HL-60/S4 (cell line): ENCODE data around the gene STPG1.

Experiments used
- in situ Hi-C: fragments of 300-500 bp; cut with MboI; formaldehyde crosslinking; loops from 2 replicates; pipeline ENCODE4 v1.14.3; 2022; ENCODE audit warnings: low sequenced_read_pairs

Gene STPG1

DNA sequence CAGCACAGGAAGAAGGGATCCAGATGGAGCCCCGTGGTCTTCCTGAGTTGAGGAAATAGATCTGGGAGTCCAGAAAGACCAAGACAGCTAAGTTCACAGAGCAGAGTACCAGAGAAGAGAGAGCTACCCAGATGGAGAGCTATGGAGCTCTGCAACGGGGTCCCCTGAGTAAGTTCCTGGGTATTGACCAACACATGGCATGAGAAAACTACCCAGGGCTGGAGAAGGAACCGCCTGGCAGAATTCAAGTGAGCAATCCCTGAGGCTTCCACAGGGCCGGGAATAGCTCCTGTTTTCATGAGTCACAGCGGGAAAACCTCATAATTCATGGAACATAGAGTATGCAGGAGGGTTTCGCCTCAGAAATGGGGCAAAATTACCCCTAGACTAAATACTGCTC is 19.7 kb downstream of the STPG1 start:
- in situ Hi-C loops: loop anchor here (5.0 kb wide), 1 partner anchor 192 kb away; no protein-coding TSS in a partner anchor

DNA sequence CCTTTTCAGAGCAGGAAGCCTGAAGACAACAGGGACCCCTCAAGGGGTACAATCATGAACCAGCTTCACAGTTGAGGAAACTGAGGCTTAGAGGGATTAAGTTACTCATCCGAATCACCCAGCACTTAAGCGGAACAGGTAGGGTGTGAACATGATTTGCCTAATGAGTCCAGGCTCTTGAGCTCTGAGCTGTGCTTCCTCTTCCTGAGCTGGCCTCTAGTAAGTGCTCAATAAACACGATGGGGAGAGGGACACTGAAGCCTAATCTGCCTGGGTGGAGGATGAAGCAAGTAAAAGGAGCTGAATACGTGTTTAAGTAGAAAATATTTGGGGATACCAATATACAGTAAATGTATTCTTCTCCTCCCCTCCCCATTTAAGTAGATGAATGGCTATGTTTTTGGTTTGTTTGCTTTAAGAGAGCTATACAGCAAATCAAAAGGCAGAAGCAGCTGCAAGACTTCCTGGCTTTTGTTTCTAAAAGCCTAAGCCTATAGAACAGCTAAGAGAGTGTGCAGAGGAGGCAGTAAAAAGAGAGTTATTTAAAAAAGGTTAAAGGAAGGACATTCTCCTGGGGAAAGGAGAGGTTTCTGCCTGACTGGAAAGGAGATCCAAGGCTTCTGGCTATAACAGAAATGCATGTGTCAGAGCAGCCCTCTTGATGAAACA is 20.5 kb downstream of the STPG1 start:
- in situ Hi-C loops: loop anchor here (5.0 kb wide), 1 partner anchor 191 kb away; no protein-coding TSS in a partner anchor

DNA sequence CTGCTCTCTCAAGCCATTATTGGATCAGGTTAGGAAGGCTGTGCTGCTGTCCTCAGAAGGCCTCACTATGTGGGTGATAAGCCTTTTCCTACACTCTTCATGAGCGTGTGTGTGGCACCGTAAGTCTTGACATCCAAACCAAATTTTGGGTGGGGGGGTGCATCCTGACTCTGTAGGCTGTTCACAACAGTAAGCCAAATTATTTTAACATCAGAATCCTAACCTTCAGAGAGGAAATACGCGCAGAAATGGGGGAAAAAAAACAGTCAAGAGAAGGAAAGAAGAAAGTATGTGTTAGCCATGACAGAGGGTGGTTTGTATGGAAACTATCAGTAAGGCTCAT is 21.0 kb downstream of the STPG1 start:
- in situ Hi-C loops: loop anchor here (5.0 kb wide), 1 partner anchor 190 kb away; no protein-coding TSS in a partner anchor

DNA sequence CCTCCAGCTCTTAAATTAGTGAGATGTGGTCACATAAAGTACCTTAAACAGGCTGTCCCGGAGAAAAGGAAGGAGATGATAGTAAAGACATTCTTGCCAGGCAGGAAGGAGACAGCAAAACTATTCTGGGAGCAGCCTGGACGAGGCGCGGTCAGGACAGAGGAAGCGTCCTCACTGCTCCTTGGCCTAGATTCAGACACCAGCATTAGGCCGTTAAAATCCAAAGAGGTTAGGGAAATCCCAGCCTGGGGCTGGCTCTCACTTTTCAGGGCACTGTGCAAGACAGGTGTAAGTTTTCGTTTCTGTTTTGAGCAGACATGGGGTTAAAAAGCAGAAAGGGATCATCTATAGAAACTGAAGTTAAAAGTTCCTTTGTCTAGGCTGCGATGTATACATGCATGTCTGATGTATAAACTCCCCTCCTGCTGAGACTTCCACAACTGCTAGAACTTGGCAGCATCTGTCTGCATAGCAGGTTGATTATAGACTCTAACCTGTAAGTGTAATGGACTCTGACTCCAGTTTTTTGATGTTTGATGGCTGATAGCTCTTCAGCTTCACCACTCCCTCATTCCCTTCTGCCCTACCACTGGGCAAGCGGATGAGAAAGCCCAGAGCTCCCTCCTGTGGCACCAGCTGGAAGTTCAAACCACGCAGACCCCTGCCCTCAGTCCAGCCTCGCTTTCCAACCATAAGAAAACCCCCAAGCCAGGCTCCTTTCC is 21.5 kb downstream of the STPG1 start:
- in situ Hi-C loops: loop anchor here (5.0 kb wide), 1 partner anchor 190 kb away; no protein-coding TSS in a partner anchor

- in situ Hi-C loops: loop anchor here (5.0 kb wide), 1 partner anchor 189 kb away; no protein-coding TSS in a partner anchor
These were observed 22.4 kb downstream of the STPG1 start for GRCh38 chr1:24390924-24391782.

DNA sequence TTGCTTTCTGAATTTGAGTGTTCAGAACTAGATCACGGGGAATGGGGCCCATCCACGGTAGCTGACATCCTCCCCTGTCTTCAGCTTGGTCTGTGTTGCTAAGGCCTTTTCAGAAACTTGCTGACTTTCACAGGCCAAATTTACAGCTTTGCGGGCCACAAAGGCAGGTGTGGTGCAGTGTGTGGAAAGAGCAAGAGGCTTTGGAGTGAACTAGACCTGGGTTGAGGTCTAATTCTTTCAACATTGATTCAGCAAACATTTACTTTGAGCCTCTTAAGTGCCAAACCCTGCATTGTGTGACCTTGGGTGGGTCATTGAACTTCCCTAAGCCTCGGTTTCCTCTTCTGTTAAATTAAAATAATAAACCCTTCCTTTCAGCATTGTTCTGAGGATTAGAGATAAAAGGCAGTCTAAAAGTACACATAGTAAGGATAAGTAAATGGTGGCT is 24.3 kb downstream of the STPG1 start:
- in situ Hi-C loops: no loop called here

DNA sequence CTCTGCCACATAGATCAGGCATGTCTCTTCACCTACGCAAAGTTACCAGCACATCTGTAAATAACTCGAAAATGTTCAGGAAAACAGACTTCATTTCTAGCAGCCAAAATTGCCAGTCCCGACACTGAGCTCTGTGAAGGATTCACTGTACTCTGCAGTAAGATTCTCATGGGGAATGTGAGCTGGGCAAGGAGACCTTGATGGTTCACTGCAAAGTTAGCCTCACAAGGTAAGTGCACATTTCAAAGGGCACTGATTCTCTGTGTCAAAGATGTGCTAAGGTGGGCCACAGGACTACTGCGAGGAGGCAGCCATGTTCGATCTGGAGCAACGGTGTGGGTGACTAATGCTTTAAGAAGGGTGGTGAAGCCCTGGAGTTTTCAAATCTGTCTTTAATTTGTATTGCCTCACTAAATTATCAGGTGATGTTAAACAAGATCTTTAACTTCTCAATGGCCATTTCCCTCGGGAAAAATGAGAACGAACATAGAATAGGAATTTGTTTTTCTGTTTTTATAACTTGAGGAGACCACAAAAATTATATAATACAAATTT is 25.2 kb downstream of the STPG1 start:
- in situ Hi-C loops: no loop called here

GRCh38 chr1:24387636-24388175 is 25.9 kb downstream of the STPG1 start:
- in situ Hi-C loops: no loop called here

DNA sequence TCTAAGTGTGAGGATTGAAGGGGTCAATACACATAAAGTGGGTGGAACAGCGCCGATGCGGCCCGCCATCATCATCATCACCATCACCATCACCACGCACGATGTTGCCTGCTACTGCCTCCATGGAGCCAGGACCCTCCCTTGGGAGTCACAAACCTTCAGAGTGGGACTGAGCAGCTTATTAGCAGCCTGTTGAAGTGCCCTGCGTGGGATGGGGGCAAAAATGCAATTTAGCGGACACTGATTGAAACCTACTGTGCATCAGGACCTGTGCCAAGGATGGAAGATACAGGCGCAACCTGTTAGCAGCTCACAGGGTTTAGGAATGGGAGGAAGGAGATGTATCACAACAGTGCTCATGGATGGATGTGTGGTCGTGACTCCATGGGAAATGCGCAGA is 26.7 kb downstream of the STPG1 start:
- in situ Hi-C loops: no loop called here

DNA sequence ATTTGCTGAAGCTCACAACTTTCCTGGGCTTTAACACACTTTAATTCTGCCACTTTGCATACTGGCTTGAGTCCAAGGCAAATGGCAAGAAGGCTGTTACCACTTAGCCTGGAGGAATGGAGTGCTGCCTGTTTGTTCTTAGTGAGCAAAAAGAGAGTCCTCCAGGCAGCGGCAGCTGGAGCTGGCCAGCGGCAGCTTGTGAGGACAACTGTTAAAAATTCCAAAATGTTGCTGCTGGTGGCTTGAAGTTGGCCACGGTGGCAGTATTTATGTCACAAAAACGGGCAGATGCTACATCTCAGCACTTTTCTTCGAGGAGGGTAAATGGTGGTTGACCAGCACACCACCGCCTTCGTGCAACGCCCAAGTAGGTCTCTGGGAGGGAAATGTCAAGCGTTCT is 27.3 kb downstream of the STPG1 start:
- in situ Hi-C loops: no loop called here

DNA sequence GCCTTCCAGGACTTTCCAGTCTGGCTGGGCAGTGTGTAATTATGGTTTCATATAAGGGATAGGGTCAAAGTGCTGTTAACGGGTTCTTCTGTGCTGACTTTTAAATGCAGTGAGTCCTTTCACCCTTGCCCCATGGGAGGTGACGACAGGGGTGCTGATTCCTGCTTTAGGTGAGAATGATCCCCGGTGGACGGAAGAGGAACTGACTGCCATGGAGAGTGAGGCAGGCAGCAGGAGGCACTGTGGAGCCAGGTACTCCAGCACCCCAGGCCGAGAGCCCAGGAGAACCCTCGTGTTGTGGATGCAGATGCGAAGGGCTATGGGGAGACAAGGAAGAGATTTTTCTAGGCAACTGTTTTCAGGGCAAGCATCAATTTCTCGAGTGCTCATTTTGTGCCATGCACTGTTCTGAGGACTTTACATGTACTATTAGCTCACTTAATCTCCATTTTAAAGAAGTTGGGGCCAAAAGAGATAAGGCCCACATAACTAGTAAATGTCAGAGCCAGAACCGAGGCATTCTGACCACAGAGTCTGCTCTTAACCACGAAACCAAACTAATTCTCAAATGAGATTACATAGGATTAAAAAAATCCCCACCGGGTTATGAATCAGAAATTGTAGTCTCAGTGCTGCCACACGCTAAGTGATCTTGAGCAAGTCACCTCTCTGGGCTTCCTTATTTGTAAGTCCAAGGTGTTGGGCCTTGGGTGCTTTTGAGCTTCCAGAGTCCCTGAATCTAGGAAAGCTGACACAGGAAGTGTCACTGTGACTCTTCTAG is 28.2 kb downstream of the STPG1 start:
- in situ Hi-C loops: no loop called here

- in situ Hi-C loops: no loop called here
These were observed 29.1 kb downstream of the STPG1 start for GRCh38 chr1:24384251-24385090.

DNA sequence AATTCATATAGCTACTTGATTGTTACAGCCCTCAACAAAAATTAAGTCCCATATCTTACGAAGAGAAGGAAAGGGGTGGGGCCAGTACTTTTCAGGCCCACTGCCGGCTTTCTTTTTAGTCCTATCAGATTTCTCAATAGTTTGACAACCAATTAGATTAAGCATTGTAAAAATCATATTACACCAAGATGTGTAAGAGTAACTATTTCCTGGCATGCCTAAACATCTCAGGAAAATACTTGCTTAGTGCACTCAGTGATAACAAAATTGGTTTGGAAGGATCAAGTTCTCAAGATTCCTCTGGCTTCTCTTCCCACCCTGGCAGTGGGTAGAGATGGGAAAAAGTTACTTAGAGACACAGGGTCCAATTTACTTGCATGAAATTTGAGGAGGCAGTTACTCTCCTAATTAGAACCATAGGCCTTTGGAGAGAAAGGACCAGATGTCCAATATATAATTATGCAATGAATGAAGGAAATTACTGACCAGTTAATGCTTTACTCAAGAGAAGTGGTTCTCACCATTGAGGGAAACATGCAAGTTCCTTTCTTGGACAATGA is 30.1 kb downstream of the STPG1 start:
- in situ Hi-C loops: no loop called here

GRCh38 chr1:24382165-24382577 is 31.4 kb downstream of the STPG1 start:
- in situ Hi-C loops: no loop called here

DNA sequence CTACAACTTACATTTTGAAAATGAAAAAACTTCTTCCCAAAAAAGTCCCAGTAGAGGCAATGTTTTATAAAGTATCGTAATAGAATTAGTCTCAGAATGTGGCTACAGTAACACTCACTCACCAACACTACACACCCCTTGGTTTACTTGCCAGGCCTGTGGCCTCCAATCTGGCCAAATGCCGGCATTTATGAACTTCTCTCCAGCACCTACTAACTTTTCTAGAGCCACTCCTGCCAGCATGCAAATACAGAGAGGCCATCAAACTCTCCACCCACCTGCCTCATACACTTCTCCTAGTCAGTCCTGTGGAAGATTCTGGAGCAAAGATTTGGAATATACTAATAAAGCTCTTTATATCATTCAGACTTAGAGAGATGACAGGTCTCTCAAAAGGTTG is 32.3 kb downstream of the STPG1 start:
- in situ Hi-C loops: no loop called here

- in situ Hi-C loops: no loop called here
These were observed 33.1 kb downstream of the STPG1 start for GRCh38 chr1:24380508-24380907.

DNA sequence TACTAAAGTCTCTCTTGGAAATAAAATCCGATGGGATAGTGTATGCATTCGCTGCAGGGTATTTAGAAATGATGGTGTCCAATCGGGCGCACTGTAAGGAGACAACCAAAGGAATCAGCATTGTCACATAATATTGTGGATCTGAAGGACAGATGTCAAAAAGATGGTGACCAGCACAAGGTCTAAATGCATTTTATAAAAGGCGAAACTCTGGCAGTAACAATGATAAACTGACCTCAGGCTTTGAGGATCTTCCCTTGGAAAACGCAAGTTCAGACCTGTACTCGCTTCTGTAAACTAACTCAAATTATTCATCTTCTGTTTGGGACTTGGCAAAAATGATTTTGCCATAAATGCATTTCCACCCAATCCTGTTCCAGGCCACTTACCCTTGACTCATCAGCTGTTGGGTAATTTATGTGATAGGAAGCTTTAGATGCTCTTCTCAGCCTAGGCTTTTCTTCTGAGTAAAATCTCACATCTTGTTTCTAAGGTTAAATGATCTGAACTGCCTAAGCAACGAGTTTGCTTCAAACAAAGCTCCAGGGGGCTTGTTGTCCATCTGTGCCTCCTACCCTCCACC is 33.8 kb downstream of the STPG1 start:
- in situ Hi-C loops: no loop called here
